Posterior cingulate gyrus (tissue), 11 donors: Measurements from ENCODE around the gene CDV3.

Experiments used
- DNase-seq, 10 donors: peaks; one replicate each; pipeline versions ENCODE4 v3.0.0 to v3.0.0-alpha.2; 2020 to 2021; ENCODE audit warnings: mixed read lengths in 3 of 10
- intact Hi-C: fragments of 100-400 bp; cut with DNase I; formaldehyde crosslinking; loops from one replicate; pipeline ENCODE4 v1.15.1; 2023

CDV3 gene

DNA sequence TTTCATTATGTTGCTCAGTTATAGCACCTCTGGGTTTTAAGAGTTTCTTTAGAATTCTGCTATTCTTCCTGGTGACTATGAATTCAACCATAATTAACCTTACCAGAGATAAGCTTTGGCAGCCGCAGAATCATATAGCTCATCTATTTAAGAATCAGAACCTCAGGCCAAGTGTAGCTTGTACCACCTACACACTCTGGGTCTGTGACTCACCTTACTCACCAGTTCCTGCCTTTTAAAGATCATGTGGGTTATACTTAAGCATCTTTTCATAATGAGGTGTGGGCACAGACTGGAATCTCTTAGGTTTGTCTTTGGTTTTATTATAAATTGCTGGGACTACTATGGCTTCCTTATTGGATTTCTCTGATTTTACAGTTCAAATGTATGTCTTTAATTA, 21.9 kb downstream of the CDV3 start:
- intact Hi-C loops = no loop called here
- no peak for DNase-seq

DNA sequence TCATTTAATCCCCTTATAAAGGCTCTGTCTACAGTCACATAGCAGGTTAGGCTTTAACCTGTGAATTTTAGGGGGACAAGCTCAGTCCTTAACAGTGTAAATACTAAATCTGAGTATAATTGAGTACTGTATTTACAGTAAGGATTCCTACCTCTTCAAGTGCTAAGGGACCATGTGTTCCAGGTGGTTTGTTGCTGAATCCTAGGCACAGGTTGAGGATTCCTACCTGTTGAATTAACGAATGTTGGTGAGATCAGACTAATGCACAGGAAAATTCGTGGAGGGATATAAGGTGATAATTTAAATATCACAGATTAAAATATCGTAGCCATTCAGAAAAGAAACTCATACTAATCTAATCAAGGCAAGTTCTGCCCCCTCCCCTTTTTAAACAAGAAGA, 24.9 kb downstream of the CDV3 start:
- intact Hi-C loops = no loop called here
- DNase-seq = no peak

DNA sequence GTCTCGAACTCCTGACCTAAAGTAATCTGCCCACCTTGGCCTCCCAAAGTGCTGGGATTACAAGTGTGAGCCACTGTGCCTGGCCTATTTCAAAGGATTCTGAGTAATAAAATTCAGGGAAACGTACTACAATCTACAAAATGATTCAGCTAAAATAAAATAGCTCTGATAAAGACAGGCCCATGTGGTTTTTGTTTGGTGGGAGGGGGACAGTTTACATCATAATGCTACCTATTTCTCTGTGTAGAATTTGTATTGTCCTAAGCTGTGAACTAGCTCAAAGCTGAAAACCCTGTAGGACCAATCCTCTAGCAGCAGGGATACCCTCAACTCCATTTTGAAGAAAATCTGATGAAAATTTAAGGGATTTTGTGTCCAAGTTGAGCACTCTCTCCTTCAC, 25.8 kb downstream of the CDV3 start:
- no peak for DNase-seq
- intact Hi-C loops = no loop called here

DNA sequence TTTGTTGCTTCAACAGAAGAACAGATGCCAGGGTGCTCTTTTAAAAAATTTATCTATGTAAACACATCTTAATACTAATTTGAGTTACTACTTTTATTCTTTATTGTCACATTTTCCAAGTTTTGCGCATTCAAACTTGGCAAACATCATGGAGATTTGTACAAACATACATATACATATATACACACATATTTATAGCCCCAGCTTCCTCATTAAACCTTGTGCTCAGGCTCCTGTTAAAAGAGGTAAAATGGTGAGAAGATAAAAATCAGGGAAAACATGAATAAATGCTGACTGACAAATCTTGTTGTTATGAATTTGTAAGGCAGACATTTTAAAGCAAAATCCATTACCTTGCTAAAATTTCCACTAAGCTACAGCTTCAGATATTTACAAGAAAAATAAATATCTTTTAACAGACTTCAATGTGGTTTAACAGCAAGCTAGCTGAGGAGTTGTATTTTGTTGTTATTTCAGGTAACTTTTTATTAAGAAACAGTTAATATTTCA, 27.1 kb downstream of the CDV3 start:
- intact Hi-C loops = no loop called here
- no peak for DNase-seq

DNA sequence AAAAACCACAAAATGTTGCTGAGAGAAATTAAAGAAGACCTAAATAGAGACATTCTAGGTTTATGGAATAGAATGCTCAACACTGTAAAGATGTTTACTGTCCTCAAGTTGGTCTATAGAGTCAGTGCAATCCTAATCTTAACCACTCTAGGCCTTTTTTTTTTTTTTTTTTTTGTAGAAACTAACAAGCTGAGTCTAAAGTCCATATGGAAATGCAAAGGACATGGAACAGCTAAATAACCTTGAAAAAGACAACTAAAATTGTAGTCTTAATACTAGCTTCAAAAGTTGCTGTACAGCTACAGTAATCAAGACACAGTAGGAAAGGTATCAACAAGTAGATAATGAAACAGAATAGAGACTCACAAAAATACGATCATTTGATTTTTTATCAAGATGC, 32.9 kb downstream of the CDV3 start:
- intact Hi-C loops = no loop called here
- no peak for DNase-seq

DNA sequence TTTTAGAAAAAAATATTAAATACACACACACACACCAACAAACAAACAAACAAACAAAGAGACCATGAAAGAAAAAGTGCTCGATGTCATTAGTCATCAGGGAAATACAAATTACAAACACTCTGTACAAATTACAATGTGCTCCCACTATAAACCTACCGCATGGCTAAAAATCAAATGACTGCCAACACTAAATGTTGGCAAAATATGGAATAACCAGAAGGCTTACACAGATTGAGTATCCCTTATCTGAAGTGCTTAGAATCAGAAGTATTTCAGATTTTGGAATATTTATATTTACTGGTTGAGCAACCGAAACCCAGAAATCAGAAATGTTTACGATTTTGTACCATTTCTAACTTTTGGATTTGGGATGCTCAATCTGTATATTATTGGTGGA, 33.4 kb downstream of the CDV3 start:
- intact Hi-C loops = no loop called here
- no peak for DNase-seq

DNA sequence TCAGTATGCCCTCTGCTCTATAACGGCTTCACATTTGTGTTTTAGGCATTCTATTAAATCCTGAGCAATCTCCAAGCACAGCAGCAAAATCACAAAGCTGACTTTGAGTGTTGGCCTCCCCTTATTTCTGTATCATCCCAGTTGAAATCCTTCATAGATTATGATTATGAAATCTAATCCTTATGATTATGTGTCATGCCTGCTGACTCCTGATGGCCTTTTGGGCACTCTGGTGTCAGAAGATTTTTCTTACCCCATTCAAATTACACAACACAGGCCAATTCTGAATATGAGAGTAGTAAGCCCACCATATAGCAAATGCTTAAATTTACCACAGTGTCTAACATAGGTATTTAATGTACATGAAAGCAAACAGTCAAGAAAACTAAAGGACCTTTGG, 34.3 kb downstream of the CDV3 start:
- intact Hi-C loops = no loop called here
- DNase-seq = no peak

DNA sequence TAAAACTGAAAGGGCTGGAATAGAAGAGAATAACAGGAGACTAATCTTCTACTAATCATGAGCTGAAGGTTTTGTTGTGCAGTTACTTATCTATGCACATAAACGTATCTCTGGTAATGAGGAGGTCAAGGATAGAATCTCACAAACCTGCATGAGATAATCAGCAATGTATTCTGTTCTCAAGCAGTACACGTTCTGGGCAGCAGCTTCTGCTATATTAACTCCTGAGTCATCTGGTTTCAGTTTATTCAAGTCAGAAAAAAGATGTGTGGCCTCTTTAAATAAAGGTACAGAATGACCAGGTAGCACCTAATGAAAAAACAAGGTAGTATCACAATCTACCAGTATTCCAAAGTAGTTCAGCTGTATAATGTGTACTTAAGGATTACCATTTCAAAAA, 34.9 kb downstream of the CDV3 start:
- intact Hi-C loops = no loop called here
- no peak for DNase-seq

DNA sequence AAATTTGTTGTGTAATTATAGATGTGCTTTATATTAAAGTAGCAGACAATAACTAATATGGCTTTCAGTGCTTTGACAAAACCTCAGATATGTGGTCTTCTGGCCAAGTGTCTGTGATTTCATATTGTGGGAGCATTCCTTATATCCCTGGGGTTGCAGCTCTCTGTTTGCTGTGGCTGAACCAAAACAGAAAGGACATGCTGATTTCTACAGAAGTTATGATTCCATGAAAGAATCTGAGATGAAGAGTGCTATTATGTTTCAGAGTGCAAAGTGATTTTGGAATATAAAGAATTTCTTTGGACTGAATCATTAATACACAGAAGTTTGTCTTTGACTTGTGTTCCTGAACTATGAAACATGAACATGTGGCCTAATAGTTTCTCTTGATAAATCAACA, 36.5 kb downstream of the CDV3 start:
- intact Hi-C loops = no loop called here
- no peak for DNase-seq

DNA sequence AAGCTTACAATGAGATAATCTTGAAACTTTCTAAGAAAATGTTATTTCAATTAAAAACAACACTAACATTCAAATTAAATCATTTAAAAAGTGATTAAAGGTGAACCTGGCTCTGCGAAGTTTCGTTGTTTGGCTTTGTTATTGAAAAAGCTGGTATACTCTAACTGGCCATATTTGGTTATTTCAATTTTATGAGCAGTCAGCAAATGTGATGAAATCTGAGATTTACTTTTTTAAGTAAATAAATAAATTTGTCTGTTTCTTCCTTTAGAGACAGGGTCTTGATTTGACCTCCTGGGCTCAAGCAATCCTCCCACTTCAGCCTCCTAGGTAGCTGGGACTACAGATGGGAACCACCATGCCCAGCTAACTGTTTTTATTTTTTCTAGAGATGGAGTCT, 38.0 kb downstream of the CDV3 start:
- intact Hi-C loops = no loop called here
- no peak for DNase-seq

DNA sequence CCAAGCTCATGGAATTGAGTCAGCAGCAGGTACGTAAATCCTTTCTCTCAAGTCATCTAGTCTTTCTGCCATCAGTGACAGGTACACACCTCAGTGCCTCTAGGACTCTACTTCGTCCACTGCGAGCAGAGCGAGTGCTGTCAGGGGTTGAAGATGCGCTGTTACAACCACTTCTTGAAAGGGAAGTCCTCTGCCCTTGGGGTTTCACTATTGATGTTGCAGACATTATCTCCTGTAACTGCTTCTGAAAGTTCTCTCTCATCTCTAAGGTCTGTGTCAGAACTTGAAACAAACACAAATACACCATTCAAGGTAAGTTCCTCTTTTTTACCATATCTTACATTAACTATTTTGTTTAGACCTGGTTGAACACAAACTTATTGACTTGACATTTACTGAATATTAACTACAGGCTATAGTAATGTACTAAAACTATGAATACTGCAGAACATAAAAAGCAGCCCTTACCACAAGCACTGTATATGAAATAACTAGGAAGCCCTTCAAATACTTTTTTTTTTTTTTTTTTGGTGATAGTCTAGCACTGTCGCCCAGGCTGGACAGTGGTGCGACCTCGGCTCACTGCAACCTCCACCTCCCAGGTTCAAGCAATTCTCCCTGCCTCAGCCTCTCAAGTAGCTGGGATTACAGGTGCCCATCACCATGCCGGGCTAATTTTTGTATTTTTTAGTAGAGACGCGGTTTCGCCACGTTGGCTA, 46.7 kb downstream of the CDV3 start:
- intact Hi-C loops = no loop called here
- no peak for DNase-seq

DNA sequence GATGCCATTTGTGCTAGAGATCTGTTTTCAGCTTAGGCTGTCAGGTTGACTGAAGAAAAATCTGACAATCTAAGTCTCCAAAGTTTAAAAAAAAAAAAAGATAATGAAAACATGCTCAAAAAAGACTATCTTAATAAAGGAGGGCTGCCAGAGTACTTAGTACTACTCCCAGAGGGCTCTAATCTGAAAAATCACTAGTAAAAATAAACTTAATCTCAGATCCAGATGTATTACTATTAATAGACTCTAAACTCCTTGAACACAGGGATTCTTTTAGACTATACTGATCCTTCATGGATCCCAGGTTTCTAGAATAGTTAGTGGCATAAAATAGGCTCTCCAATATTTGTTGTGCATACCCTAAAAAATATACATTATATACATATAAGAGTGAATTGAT, 54.3 kb downstream of the CDV3 start:
- intact Hi-C loops = no loop called here
- no peak for DNase-seq

DNA sequence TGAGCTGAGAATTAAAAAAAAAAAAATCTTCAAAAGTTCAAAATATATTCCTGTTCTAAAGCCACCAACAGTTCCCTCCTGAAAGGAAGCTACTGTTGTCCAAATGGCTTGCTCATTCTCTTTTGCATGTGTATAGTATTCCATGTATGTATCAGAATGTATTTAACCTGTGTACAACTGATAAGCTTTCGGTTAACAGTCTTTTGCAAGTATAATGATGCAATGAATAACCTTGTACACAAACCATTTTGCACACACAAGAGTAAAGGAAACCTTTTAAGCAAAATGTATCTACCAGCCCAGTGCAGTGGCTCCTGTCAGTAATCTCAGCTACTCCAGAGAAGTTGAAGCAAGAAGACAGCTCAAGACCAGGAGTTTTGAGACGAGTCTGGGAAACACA, 55.7 kb downstream of the CDV3 start:
- no peak for DNase-seq
- intact Hi-C loops = no loop called here

DNA sequence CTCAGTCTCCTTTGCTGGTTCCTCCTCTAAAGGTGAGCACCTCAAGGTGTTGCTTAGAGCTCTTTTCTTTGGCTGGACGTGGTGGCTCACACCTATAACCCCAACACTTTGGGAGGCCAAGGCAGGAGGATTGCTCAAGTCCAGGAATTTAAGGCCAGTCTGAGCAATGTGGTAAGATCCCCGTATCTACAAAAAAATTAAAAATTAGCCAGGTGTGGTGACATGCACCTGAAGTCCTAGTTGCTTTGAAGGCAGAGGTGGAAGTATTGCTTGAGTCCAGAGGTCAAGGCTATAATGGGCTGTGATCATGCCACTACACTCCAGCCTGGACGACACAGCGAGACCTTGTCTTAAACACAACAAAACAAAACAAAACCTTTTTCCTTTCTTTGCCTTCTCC, 60.0 kb downstream of the CDV3 start:
- no peak for DNase-seq
- intact Hi-C loops = no loop called here
